Activated naive CD4-positive, alpha-beta T cell (primary cell): ENCODE measurements around the gene FRMD8.
A peak's percentile ranks its signal among the peaks of the same experiment; 100 is the strongest.

Experiments
- DNase-seq, 4 experiments: peaks; one replicate each; lab custom pipeline; 2025; lab: John Stamatoyannopoulos, UW

The FRMD8 gene

DNA sequence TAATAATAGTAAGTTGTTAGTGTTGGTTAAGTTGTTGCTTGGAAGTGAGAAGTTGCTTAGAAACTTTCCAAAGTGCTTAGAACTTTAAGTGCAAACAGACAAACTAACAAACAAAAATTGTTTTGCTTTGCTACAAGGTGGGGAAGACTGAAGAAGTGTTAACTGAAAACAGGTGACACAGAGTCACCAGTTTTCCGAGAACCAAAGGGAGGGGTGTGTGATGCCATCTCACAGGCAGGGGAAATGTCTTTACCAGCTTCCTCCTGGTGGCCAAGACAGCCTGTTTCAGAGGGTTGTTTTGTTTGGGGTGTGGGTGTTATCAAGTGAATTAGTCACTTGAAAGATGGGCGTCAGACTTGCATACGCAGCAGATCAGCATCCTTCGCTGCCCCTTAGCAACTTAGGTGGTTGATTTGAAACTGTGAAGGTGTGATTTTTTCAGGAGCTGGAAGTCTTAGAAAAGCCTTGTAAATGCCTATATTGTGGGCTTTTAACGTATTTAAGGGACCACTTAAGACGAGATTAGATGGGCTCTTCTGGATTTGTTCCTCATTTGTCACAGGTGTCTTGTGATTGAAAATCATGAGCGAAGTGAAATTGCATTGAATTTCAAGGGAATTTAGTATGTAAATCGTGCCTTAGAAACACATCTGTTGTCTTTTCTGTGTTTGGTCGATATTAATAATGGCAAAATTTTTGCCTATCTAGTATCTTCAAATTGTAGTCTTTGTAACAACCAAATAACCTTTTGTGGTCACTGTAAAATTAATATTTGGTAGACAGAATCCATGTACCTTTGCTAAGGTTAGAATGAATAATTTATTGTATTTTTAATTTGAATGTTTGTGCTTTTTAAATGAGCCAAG, 38.9 kb downstream of the FRMD8 start:
- DNase-seq, result peak in 2 of 4 experiments; percentile 62 to 66

DNA sequence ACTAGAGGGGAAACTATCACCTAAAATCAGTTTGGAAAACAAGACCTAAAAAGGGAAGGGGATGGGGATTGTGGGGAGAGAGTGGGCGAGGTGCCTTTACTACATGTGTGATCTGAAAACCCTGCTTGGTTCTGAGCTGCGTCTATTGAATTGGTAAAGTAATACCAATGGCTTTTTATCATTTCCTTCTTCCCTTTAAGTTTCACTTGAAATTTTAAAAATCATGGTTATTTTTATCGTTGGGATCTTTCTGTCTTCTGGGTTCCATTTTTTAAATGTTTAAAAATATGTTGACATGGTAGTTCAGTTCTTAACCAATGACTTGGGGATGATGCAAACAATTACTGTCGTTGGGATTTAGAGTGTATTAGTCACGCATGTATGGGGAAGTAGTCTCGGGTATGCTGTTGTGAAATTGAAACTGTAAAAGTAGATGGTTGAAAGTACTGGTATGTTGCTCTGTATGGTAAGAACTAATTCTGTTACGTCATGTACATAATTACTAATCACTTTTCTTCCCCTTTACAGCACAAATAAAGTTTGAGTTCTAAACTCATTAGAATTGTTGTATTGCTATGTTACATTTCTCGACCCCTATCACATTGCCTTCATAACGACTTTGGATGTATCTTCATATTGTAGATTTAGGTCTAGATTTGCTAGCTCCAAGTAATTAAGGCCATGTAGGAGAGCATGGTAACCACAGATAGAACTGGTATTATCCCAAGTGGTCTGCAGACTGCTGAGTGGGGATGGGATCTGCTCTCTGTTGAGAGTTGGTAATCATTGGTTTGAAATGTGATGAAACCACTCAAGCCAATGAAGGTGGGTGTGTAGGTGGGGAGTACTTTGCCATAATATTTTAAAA, 39.8 kb downstream of the FRMD8 start:
- no peak for DNase-seq

DNA sequence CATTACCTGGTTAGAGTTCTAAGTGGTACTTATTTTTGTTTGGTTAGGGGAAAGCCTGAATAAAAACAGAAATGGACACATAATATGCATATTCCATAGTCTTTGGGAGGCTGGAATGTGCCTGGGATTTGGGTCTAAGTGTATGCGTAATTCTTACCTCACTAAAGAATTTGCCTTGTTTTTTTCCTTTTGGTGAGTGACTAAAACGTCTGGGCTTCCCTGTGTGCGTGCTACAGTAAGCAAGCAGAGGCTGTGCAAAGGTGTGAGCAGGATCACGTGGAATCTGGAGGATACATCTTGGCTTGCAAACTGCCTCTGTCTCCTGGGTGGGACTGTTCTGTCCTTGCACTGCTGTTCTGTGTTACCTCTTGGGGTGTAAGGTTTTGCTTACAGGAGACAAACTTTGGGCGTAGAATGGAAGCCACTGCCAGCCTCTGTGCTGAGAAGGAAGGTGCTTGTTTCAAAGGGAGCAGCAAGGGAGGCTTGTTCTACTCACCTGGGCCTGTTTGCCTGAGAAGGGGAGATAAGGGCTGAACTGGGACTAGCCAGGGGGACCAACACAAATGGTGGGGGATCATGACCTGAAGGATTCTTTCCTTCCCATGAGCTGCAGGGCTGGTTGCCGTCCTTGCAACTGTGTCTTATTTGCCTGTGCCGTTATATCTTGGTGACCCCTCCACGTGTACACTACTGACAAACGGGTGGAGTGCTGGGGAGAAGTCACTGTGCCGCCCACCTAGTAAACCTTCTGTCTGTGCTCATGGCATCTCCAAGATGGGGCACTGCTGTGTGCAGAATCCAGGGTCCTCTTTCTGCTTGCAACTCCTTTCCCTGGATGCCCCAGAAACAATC, 40.6 kb downstream of the FRMD8 start:
- DNase-seq, result no peak

DNA sequence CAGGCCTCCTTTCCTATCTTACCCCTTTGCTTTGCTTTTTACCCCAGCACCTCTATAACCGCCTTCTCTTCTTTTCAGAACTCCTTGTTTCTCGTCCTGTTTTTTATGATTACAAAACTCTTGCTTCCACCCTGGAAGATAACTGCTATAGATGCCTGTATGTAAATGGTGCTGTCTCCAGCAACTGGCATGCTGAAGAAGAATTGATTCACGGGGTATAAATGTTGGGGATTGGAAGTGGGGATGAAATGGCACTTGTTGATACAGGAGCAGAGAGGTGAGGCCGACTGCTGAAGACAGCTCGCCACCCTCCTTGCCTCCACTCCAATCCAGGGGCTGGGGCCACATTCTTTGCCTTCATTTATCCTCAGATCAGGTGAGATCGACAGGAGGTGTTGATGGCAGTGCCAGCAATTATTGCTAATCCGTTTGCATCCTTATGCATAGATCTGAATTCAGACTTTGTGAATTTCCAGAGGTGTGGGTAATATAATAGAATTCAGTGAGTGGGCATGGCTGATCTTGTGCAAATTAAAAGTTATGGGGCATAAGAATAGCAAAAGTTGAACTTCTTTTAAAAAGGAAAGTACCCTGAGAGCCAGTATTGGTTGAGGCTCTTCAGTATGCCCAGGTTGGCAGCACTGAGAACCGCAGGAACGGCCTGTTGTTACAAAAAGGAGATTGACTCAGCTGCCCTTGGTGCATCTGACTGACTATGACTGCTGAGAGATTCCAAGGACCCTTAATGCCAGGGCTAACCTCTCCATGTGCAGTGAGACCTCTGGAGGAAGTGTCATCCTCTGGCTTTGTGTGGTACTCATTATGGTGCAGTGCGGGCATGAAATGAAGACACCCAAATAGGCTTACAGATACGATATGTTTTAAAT, 41.5 kb downstream of the FRMD8 start:
- DNase-seq, result no peak

DNA sequence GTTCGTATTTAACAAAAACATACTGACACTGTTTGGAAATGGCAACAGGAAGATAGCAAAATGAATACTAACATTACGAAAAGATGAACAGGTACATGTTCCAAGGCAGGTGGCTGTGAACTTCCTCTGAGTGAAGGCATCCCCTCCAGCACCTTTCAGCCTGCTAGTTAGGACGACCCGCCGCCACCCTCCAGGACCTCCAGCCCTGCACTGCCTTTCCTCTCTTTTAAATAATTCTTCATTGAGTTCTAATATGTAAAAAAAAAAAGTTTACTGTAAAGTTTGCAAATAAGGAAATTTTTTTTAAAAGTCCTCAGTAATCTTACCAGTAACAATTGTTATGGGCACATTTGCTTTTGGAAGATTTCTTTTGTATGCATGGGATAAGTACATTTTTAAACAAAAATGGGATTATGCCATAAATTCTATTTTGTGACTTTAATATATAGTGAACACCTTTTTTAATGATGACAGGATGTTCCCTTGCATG, 42.2 kb downstream of the FRMD8 start:
- no peak for DNase-seq

DNA sequence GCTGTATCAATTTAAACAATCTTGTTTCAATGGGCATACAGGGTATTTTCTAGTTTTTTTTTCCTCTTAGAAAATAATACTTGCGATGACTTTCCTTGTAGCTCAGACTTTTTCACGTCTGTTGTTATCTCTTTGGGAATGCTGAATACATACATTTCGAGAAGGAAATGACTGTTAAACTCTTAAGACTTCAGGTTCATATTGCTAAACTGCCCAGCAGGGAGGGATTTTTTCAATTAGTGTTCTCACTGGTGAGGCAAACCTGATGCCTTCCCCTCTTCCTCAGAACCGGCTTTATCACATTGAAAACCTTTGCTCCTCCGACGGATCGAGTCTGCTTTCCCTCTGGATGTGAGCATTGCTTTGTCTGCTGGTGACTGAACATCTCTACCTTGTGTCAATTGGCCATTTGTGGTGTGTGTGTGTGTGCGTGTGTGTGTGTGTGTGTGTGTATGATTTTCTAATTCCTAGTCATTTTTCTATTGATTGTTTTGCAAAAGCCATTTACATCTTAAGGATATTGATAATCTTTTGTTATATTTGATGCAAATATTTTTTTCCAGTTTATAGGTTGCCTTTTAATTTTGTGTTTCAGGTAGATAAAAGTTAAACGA, 42.7 kb downstream of the FRMD8 start:
- no peak for DNase-seq

DNA sequence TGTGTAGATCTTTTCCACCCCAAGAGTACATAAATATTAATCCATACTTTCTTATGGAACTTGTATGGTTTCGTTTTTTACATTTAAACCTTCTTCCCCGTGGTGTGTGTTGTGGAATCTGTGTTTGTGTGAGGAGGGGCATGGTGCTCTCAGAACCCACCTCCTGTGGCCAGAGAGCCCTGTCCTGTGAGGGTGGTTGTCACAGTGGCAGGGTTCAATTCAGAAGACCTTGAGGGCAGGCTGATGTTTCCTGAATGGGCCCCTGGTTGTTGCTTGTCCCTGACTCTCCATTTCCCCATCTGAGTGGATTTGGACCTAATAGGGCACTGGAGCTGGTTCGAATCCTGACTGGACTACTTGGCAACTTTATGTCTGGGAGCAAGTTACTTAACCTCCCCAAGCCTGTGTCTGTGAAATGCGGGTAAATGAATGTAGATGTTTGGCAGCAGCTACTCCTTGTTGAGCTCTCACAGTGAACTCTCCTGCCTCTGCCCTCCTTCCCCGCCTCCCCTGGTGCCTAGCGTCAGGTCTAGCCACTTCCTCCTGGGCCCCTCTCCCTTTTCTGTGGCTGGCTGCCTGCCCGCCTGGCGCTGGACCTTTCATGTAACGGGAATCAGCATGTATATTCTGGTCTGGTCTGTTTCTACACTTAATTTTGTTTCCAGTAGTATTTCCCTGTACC, 43.4 kb downstream of the FRMD8 start:
- peak in 1 of 4 experiments; percentile 33 for DNase-seq

DNA sequence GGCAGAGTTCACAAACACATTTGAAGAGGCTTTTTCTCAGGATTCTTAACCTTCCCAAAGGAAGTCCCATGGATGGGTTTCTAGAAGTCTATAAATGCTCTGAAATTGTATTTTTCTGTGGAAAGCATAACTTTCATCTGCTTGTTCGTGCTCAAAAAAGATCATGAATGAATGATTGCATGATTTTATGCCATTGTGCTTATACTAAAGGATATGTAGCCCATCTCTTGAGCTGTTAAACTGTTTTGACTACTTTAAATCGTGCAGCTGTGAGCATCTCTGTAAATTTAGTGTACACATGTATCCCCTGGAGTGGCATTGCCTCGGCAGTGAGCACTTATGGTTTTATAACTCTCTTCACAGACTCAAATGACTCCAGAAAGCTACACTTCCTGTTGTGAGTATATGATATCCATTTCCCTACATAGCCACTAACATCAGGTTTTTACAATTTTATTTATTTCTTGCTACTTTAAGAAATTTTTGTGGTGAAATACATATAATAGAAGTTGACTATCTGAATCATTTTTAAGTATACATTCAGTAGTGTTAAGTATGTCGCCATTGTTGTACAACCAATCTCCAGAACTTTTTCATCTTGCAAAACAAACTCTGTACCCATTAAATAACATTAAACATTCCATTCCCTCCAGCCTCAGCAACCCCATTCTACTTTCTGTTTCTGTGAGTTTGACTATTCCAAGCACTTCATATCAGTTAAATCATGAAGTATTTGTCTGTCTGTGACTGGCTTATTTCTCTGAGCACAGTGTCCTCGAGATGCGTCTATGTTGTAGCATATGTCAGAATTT, 44.2 kb downstream of the FRMD8 start:
- DNase-seq, result no peak

DNA sequence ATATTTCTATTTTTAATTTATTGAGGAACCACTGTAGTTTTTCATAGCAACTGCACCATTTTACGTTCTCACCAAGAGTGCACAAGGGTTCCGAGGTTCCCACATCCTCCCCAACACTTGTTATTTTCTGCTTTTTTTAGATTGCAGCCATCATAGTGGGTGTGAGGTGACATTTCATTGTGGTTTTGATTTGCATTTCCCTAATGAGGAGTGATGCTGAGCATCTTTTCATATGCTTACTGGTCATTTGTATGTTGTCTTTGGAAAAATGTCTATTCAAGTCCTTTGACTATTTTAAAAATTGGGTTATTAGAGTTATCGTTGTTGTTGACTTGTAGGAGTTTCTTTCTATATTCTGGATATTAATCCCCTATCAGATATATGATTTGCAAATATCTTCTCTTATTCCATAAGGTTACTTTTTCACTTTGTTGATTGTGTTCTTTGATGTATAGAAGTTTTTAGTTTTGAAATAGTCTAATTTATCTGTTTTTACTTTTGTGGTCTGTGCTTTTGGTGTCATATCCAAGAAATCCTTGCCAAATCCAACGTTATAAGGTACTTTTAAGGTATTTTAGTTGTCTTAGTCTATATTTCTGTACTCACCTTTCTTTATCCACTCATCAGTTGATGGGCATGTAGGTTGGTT, 45.1 kb downstream of the FRMD8 start:
- DNase-seq, result no peak

DNA sequence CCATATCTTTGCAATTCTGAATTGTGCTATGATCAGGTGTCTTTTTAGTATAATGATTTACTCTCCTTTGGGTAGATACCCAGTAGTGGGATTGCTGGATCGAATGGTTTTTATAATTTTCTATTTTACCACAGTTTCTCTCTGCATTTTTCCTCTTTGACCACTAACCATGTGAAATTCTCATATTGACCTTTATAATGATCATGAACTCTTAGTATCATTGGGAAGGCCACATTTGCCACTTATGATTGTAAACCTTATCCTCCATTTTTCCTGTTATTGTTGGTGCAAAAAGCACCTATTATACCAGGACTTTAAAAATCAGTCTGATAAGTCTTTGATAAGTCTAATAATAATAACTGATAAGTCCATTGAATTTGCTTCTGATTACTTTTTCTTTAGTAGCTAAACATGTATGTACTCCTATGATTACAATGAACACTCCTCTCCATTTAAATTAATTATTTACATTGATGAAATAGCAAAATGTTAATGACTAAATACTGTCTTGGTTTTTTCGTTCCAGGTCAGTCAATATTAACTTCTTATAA, 45.7 kb downstream of the FRMD8 start:
- no peak for DNase-seq

DNA sequence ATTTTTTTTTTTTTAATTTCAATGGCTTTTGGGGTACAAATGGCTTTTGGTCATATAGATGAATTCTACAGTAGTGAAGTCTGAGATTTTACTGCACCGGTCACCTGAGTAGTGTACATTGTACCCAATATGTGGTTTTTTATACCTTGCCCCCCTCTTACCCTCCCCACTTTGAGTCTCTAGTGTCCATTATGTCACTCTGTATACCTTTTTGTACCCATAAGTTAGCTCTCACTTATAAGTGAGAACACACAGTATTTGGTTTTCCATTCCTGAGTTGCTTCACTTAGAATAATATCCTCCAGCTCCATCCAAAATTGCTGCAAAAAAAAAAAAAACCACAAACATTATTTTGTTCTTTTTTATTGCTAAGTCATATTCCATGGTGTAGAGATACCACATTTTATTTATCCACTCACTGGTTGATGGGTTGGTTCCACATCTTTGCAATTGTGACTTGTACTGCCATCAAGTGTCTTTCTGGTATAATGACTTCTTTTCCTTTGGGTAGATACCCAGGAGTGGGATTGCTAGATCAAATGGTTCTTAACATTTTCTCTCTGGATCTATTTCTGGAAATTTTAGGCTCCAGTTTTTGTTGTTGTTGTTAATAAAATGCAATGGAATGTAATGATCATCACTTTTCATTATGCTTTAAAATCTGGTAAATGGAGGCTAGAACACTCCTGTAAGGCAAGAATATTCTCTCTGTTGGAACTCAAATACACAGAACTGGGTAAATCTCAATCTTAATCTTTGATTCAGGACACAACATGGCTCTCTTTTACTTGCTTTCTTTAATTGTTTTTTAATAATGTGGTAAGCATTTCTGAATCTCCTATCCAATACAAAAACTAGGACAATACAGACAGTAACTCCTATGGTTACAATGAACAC, 46.5 kb downstream of the FRMD8 start:
- DNase-seq, result no peak

DNA sequence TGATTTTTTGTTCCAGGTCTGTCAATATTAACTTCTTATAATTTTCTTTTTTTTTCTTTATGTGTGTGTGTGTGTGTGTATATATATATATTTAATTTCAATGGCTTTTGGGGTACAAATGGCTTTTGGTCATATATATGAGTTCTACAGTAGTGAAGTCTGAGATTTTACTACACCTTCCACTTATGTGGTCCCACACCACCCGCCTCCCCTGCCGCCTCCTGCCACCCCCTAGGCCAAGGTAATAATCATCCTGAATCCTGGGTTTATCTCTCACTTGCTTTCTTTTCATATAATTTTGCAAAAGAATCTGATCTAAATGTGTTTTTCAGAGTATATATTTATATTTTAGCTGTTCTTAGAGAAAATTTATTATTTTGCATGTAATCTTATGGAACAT, 47.2 kb downstream of the FRMD8 start:
- DNase-seq, result no peak

DNA sequence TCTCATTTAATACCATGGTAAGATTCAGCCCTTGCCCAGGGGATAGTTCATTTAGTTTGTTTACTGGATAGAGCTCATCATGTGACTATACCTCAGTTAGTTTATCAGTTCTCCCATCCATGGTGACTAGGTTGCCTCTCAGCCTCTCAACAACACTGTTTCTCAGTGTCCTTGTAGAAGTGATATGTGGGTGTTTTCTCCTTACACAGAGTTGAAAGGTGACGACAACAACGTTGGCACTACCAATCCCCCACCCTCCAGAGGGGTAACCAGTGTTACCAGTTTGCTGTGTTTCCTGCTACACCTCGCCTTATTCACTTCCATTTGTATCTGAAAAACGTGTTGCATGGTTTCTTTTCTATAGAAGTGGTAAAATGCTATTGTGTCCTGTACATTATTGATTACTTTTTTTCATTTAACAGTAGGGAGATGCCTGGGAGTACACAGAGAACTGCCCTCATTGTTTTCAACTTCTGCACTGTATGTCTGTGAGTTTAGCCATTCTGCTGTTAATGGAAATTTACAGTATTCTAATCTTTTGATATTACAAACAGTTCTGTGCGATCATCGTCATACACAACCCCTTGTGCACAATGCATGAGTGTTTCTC, 47.7 kb downstream of the FRMD8 start:
- no peak for DNase-seq

DNA sequence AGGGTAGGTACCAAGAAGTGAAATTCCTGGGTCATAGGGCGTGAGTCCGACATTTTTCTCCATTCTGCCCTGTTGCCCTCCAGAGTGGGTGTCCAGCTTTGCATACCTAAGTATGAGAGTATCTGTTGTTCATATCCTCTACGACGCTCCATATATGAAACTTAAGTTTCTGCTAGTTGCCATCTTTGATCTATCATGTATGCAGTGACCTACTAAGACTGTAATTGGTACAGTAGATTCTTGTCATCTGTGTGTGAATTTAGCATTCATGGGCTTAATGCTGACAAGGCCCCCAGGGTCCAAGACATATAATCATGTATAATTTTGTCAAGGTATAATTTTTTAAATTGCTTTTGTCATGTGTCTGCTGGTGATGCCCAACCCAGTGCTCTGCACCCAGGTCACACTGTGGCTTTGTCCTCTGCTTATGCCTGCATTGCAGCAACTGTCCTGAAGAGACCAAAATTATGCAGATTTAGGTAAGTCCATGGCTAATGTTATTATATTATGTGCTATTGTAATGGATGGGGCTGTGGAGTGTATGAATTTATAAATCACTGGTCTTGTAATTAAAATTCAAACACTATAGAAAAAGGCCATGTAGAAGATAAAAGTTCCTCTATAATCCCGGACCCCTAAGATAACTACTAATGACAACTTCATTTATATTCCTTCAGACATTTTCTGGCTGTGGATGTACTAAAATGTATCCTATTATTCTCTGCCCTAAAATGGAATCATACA, 48.4 kb downstream of the FRMD8 start:
- DNase-seq, result no peak

DNA sequence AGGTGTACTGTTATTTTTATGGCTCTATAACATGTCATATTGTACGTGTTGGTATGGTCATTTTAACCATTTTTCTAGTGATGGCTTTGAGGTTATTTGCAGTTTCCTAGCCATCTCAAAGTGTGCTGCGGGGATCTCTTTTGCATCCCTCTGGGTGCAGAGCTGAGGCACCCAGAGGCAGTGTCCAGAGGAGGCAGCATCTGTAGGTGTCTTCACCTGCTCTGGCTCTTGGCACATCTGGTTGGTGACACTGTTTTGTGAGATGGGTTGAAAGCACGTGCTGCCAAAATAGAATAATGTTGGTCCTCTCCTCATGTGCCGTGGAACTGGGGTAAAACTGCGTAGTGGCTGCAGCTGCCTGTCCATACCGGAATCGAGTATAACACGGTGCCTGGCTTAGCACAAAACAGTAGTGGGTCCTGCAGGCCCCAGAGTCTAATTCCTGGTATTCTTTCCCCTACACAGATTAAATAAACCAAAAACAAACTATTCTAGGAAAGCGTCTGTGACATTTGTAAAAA, 49.0 kb downstream of the FRMD8 start:
- no peak for DNase-seq

DNA sequence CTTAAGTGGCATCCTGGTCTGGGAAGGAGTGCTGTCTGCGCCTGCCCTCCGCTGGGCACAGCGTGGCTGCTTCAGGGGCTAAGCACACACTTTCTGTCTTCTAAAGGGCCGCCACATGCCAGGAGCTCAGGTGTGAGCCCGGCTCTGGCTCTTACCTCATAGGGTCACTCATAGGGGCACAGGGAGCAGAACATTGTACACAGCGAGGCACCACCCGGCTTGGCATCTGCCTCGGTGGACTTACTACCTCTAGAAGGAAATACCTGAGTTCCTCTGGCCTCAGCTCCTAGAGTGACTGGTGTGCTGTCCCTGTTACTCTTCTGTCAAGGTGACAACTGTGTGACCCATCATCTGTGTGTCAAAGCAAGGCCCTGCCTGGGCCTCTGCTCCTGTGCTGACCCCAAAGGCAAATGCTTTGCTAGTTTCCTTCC, 49.6 kb downstream of the FRMD8 start:
- no peak for DNase-seq
